Glomerular visceral epithelial cell (primary cell): ENCODE data around the gene KCNA2.

ENCODE experiments used
- DNase-seq: peaks from one replicate; pipeline ENCODE4 v3.0.0-alpha.2; 2016; ENCODE audit errors: extremely low spot score

KCNA2 gene

DNA sequence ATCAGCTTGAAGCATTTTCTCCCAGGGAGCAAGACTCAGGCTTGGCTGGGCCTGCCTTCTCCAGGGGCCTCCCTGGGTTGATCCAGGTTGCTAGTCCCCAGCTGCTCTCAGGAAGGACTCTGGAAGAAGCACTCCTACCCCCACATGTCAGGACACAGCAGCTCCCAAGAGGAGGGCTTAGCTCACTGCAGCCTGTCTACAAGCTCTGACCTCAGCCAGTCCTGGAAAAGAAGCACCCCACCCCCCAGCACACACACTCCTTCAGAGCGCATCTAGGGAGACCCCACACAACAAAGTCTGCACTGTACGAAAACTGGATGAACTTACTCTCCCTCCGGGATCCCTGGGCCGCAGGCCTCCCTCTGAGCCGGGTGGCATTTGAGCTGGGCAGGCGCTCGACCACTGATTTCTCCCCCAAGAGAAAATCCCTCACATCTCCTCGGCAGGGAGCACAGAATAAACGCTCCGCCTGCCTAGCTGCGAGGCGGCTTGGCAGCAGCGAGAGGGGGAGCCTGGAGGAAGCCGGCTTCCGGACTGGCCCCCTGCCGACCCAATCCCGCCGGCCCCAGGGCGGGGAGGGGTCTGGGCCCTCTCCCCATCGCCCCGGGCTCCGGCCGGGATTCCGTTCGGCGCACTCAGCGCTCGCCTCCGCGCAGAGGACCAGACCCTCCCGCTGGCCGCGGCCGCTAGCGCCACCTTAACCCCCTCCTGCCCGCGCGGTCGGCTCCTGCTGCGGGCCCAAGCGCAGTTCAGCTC lies at the start of gene KCNA2:
Gene KCNA2 (minus strand): TSS at position 458 of the 756 bp plus-strand sequence. CDS start 1,576 bp downstream, outside the sequence.
- no peak for DNase-seq

DNA sequence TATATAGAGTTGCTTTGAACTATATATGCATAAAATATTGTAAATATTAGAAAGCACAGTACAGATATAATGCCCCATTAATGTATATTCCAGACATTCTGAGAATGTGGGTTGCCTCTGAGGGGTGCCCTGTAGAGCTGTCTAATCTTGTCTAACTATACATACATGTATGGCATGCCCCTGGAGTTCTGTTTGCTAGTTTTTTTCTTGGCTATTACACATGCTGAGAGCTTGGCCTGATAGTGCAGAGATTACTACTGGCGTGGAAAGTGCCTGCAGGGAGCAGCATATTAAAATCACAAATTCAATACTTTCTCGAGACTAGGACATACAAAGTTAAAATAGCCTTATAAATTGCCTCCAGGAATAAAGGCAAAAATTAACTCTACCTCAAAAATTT lies 44.5 kb upstream of the KCNA2 start:
- no peak for DNase-seq

DNA sequence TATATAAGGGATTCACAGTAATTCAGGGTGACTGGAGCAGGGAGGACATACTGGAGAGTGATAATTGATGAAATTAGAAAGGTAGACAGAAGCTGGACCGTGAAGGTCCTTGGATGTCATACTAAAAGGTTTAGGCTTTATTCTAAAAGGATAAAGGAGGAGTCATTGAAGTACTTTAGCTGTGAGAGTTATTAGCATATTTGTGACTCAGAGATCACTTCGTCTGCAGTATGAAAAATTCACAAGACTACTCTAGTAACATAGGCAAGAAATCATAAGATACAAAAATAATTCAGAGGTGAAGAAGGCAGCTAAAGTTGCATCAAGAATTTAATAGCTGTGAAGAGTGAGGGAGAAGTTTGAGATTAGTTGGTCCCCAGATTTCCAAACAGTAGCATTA lies 42.3 kb upstream of the KCNA2 start:
- no peak for DNase-seq

DNA sequence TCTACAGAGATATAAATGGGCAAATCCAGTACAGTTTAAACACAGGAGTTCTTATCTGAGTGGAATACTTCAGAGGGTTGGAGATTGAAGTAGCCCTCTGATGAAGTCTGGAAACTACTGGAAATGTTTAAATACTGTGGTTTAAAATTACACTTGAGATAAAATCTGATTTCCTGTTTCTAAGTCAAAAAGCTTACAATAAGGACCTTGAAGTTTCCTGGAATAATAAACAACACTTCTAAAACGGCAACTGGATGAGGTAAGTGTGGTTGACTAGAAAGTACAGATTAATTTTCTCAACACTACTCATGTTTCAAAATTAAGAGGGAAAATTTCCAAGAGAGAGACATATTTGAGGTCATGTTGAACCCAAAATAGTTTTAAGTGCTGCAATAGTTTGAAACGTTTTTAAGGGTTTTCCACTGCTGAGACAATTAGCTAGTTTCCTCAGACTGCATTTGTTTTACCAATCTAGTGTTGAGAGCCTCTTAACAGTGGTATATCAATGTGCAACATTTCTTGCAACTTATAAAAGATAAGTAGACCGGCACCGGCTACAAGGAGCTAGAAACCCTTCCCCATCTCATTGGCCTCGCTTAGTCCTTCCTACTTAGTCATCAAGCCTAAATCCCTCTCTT lies 41.2 kb upstream of the KCNA2 start:
- no peak for DNase-seq

DNA sequence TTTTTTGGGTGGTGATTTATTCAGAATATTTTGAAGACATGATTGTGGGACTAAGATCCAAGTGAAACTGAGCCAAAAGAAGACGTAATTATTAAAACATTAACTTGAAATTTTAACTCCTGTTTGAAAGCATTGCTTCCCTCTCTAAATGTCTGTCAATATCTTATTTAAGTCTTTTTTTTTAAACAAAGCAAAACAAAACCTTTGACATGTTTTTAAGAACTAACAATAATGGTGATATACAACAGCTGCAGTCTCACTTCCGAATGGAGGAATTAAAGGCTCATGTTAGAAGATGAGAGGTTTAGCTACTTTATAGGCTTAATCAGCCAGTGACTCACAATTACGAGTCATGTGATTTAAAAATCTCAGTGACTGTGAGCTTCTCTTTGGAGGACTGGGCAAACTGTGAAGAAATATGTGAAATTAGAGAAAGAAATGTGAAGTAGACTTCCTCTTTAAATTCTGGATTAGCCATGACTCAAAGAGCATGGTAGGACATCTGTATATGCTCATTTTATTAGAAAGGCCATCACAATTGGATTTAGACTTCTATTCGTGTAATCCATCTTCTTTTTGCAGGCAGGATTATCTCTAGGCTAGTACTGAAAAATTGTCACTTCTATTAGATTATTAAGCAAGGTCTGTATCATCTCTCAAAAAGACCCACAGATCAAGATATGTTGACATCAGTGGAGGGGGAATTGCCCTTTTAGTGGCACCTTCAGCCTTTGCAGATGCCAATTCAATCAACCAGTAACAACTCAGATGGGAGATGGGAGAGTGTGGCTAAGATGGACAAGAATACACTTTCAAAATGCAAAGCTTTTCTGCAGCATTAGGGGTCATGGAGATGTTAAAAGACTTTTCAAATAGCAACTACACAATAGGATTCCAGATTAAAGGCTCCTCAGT lies 39.9 kb upstream of the KCNA2 start:
- no peak for DNase-seq

DNA sequence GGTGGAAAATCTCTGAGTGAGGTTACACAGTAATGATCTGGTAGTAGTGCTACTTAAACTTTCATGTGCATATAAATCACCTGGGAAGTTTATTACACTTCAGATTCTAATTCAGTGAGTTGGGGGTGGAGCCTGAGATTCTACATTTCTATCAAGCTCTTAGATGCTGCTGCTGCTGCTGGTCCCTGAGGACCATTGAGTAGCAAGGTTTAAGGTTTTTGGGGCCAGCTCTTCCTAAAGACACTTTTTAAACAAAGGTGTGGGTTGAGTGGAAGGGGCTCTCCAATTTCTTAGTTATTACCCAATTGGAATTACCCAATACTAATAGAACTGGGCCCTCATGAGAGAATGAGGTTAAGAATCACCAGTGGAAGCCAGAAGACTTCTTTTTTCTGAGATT lies 39.1 kb upstream of the KCNA2 start:
- DNase-seq, result no peak

DNA sequence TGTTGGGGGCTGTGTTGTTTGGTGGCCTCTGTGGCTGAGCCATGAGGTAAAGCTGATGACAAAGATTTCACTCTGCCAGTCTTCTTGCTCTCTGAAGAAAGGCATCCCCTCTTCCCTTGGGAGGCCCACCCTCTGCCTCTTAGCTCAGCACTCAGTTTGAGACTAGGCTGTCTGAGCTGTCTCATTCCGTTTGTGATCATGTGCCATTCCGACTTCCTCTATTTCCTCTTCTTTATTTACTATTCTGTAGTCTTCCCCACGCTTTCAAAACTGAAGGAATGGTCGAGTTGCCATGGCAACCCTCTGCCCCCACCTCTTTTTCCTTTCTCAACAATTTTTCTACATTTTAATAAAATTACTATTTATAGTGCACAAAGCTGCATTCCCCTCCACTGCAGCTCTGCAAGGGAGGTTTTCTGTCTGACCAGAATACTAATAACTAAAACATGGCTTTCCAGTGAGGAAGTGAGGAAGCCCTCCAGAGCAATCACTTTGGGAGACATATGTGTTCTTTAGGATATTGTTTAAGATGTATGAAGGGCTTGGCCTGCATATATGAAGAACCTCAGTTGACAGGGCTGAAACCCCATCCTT lies 37.8 kb upstream of the KCNA2 start:
- DNase-seq, result no peak

DNA sequence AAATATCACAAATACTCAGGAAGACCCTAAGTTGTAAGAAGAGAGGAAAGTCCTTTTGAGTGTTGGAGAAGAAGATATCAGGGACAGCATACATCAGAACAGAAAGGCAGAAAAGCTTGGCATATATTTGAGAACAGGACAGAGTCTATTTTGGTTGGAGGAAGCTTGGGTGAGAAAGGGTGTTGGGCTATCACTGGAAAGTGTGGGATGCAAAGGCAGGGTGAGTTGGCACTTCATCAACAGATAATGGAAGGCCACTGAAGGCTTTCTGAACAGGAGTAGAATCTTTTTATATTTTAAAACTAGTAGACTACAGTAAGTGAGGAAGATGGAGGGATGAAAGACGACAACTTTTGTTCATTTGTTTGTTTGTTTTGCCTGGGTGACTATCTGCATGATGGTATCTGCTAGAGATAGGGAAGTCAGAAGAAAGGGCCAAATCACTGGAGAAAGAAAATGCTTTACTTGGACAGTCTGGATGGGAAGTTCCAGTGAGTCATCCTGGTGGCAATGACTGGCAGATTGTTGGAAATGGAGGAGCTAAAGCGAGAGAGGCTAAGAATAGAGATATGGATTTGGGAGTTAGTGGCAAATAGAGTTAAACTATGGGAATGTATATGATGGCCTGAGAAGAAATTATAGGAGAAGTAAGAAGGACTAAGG lies 33.7 kb upstream of the KCNA2 start:
- no peak for DNase-seq

DNA sequence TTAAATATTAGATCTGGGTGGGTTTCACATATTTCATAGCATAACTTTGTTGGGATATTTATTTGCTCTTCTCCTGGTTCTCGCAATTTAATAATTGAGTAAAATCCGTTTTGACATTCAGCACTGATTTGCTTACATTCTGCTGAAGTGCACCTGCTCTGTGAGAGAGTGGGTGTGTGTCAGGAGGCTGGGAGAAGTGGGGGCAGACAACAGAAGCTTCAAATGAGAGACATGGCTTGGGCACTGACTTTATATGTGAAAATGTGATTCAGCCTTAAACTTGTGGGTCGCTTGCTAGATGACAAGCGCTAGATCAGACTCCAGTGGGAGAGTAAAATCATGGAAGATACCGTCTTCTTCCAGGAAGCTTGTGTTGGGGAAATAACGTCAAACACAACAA lies 32.4 kb upstream of the KCNA2 start:
- no peak for DNase-seq

DNA sequence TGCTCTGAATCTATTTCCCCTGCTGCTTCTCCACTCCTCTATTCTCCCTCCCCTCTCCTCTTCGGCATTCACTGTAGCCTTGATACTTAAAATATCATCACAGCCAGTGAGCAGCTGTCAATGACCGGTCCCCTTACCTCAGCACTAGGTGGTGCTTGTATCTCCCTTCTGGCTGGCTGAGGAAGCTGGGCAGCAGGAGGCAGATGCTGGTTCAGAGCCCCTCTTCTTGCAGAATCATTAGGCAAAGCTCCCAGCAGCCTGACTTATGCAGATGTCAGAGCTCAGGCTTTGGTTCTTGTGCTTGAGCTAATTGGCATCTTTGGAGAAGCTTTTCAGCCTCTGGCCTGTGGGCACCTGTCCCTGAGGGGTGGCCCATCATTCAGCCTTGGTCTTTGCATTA lies 31.9 kb upstream of the KCNA2 start:
- DNase-seq, result no peak

DNA sequence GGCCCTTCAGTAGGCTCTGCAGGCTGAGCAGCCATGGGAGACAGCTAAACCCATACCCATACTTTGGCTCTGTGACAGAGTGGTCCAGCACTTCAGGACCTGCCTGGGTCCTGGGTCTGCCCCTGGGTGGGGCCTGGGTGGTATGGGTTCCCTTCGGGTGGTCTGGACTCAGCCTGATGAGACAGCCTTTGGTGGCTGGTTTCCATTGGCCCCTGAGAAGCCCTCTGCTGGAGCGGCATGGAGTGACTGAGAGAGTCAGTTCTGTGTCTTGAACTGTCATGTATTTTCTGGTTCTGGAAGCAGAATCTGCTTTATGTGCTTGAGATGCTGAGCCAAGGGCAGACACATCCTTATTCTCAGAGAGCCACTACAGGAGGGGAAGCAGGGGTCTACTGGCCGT lies 31.3 kb upstream of the KCNA2 start:
- no peak for DNase-seq

DNA sequence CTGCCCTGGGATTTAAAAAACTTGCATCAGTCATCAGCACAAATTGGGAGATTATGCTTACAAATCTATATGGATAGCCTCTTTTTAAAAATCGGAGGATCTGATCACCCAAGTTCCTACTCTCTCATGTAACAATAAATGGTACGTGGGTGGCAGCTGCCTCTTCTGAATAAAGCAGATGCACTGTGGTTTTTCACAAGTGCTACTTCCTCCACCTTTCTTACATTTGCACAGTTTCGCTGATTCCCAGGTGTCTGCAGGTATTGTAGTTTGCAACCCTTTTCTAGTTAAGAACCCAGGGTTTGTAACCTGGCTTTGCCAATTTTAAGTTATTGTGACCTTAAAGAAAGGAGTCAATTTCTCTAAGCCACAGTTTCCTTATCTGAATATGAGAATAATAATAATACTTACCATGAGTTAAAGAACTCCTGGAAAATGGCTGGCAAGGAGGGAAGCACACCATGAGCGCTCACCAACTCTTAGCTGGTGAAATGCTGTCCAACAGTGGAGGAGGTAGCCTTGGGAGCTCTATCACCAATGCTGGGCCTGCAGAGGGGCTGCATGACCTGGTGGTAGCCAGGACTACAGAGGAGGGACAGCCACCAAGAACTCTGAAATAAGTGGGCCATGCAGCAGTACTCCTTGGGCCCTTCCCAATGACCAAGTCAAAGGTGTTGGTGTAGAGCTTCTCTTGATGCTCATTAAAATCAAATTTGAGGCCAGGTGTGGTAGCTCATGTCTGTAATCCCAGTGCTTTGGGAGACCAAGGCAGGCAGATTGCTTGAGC lies 30.2 kb upstream of the KCNA2 start:
- no peak for DNase-seq

DNA sequence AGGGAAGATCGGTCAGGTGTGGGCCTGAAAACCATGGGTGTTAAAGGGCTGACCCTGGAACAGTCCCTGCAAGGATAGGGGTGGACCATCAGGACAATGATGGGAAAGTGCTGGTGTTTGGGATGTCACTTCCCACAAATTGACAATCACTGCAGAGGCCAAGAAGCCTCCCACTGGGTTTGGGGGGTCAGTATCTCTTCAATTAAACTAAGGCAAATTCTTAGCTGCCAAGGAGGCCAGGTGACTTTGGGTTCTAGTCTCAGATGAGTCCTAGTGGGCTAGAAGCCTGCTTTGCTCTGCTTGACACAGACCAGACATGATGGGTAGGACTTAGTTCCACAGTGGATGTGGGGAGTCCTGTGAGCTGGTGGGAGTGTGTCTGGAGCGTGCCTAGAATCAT lies 29.3 kb upstream of the KCNA2 start:
- no peak for DNase-seq

DNA sequence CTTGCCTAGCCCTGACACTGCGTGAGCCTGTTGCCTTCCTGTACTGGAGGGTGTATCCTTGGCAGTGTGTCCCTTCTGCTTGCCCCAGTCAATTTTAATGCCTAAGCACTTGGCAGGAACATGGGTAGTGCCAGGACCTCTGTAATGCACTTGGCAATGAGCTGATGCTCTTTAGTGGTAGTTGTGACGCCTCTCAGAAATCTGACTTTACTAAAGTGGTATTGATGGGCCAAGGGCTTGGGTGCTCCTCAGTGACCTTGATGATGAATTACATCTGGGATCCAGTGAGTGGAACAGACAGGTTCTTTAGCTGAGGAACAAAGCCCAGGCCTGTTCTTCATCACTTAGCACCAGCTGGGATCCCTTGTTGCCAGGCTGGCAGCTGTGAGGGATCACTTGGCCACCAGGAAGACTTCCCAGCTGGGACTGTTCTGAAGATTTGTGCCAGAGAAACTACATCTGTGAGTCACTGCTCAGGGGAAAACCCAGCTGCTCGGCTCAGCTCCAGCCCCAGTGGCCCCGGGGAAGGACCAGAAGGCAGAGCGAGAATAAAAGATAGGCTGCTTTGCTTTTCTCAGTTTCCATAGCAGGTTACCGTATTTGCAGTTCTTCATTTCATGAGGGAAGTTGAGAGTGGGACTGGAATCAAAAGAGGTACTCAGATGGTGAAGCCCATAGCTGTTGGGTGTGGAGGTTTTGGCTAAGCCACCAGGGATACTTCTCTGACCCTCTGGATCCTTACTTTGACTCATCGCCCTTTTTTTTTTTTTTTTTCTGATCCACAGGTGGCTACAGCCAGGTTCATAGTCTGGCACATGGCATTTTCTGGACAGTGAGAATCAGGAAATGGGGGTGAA lies 28.5 kb upstream of the KCNA2 start:
- peak; percentile 56 for DNase-seq

DNA sequence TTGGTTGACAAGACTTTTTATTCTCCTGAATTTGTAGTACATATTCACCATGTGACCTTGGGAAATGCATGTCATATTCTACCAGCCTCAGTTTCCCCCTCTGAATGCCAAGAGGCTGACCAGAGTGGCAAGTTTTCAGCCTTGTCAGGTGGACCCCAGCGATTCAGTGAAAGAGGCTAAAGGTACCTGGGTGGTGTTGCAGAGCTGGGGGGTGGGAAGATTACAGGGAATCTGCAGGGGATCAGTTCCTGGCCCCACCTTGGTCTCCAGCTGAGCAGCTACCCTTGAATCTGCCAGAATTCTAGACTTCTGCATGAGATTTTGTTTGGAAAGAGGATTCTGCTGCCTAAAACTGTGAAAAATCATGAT lies 27.9 kb upstream of the KCNA2 start:
- no peak for DNase-seq

DNA sequence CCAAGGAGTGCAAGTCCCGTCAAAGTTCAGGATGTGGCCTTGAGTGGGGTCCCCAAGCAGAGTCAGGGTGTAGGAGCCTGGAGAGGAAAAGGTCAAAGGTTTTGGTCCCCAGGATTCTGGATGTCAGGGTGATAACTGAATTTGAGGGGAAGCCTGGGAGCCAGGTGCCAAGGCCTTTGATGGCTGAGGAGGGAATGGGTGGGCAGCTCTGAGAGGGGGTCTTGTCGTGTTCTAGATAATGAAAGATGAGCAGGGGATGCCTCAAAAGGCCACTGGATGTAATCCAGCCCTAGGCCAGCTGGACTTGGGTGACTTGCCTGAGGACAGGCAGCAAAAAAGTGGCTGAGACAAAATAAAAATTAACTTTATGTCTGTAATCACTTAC lies 27.5 kb upstream of the KCNA2 start:
- no peak for DNase-seq

DNA sequence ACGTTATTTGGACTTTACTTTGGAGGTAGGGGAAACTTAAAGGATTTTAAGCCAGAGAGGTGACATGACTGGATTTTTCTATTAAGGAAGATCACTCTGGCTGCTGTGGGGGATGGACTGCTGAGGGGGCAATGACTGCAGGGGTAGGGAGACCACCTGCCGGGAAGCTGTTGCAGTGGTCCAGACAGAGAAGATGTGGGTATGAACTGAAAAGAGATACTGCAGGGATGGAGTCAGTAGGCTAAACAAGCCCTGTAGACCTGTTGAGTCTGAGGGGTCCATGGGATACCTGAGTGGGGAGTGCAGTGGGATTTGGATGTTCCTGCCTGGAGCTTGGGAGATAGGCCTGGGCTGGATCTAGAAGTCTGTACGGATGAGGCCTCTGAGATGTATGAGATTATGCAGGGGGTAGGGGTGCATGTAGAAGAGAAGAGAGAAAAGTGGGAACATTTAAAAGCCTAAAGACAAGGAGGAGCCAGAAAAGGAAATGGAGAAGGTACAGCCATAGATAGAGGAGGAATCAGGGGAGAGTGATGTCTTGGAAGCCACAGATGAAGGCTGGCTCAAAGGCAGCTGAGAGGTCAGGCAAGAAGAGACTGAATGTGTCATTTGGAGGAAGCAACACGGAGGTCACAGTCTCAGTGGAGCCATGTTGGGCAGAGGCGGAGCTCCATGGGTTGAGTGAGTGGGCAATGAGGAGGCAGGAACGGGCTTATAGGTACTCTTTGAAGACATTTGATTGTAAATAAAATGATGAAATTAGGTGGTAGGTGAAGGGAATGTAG lies 25.9 kb upstream of the KCNA2 start:
- no peak for DNase-seq

DNA sequence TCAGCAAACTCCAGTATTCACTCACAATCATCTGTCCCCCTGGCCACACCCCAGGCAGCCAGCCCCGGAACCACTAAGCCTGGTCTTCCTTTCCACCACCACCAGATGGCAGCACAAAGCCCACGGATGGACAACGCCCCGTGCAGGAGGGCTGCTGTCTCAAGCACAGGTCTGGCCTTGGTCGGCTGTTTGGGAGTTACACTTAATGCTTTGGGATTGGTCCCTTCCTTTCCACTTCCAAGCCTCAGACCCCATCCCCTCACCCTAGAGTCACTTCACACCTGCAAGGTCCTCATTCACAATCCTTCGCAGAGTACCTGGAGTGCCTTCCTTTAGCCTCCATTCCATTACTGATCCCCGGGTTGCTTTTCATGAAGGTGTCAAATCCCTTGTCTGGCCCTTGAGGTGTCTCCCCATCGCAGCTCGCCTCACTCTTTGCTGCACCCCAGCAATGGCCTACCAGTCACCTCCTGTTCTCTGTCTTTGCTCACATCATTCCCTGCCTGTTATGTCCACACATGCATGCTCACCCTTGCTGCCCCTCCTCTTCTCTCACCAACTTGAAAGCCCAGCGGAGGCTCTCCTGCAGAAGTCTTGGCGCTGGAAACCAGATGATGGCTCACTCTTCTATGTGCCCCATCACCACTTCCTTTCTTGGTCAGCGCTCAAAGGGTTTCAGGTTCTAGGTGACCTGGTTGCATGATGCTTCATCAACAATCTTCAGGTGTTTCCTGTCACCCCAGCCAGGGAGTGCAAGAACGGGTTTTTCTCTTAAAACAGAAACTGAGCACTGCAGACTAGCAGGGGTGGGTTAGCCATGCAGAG lies 24.9 kb upstream of the KCNA2 start:
- peak; percentile 62 for DNase-seq
